Heart right ventricle (tissue), 16 donors: ENCODE results near the gene KCNK16. TPM values are rescaled to one million over a fixed set of nuclear protein-coding genes. Genes with fewer than 3 reads are reported as not detected.

Source experiments
- ATAC-seq, 8 donors: fragments of 200-7000 bp; cut with Tn5 transposase; one replicate each; pipeline ENCODE4 v1.9.1; 2020; ENCODE audit warnings: mild to moderate bottlenecking in 8 of 8, moderate library complexity in 8 of 8, moderate number of reproducible peaks in 1 of 8
- DNase-seq, 2 donors: peaks; one replicate each; pipeline ENCODE4 v3.0.0-alpha.2; 2020
- H3K27ac ChIP-seq, 10 donors: fragments of 200-600 bp; sonication (generic) in 2 of 10; one replicate each; pipeline versions ENCODE4 v1.5.0 to v1.8.0; 2020 to 2022; ENCODE audit warnings: mild to moderate bottlenecking in 3 of 10
- H3K27me3 ChIP-seq, 7 donors: fragments of 200-600 bp; one replicate each; pipeline ENCODE4 v1.8.0; 2021 to 2022; ENCODE audit warnings: mild to moderate bottlenecking in 2 of 7
- H3K36me3 ChIP-seq, 9 donors: fragments of 200-600 bp; sonication (generic) in 1 of 9; one replicate each; pipeline versions ENCODE4 v1.5.0 to v1.8.0; 2020 to 2022; ENCODE audit warnings: mild to moderate bottlenecking in 2 of 9
- H3K4me1 ChIP-seq, 9 donors: fragments of 200-600 bp; sonication (generic) in 1 of 9; one replicate each; pipeline versions ENCODE4 v1.5.0 to v1.8.0; 2020 to 2022; ENCODE audit warnings: mild to moderate bottlenecking in 4 of 9
- H3K4me3 ChIP-seq, 10 donors: fragments of 200-600 bp; sonication (generic) in 2 of 10; one replicate each; pipeline versions ENCODE4 v1.5.0 to v1.8.0; 2020 to 2022; ENCODE audit warnings: mild to moderate bottlenecking in 7 of 10, moderate library complexity in 2 of 10
- H3K9me3 ChIP-seq, 11 donors: fragments of 200-600 bp in 10 of 11; sonication (generic) in 2 of 11; one replicate each; pipeline versions ENCODE4 v1.5.0 to v1.8.0; 2013 to 2022; ENCODE audit warnings: mild to moderate bottlenecking in 2 of 11, control low read depth in 1 of 11, moderate library complexity in 1 of 11
- CTCF ChIP-seq, 9 donors: fragments of 200-600 bp; sonication (generic) in 2 of 9; IDR thresholded peaks; one replicate each; pipeline versions ENCODE4 v1.5.0 to v1.8.0; 2021 to 2022; ENCODE audit warnings: antibody characterized with exemption in 9 of 9, mild to moderate bottlenecking in 5 of 9, moderate library complexity in 1 of 9
- WGBS, 2 donors: extraction: QIAGEN DNeasy Blood & Tissue Kit; methylation state at CpG; one replicate each; pipeline ENCODE4 v1.1.7; 2013; ENCODE audit warnings: inconsistent platforms in 1 of 2; 5-methylcytosine and 5-hydroxymethylcytosine counted together
- intact Hi-C, 10 donors: fragments of 100-400 bp; cut with DNase I; formaldehyde crosslinking; loops; one replicate each; pipeline versions ENCODE4 v1.11.1 to v1.14.2; 2022
- polyA plus RNA-seq, 2 donors: library from polyadenylated mRNA; stranded (reverse); fragments of 200-250 nt; gene quantifications; one replicate each; pipeline ENCODE4 v1.2.3, GENCODE V29; 2013
- total RNA-seq, 10 donors: library from RNA; stranded (reverse); fragmentation: NEBNext Ultra II Directional in 3 of 10; extraction: Animal tissue kit (Norgen Biotek cat#: 25700) in 3 of 10; gene quantifications; one replicate each; pipeline versions ENCODE4 v1.2.1 to v1.2.4, GENCODE V29; 2021 to 2023
- donor health status: Arrhythmogenic right ventricular cardiomyopathy.
- donor health status: ischemic (EF 13 %, LVEDD 7.1; RV severe dilation, severe dysfunction).
- donor health status: healthy with polysubstance abuse.
- donor health status: DM: no; HTN: yes; CAD: no.
- donor health status: DM: no; HTN: no; CAD: no.
- donor health status: ischemic (EF 25% LVEDD 6.9; RV normal size, moderate dysfunction).
- donor health status: ischemic (EF 25% LVEDD 5.7; RV mildly dilated, moderate dysfunction).
- donor health status: healthy.
- donor health status: DM: yes; HTN: yes; CAD: no.
- donor health status: Ischemic cardiomyopathy.
- donor health status: ischemic (EF 35%, LVEDD 5.7; RV mildly dilated, moderate dysfunction).
- donor health status: nonischemic (EF 11% LVEDD 7.7; RV severe dilation, severe dysfunction).
- donor health status: DM: yes; HTN: yes; CAD: no.
- donor health status: PGD.
- donor health status: ischemic (EF 29% LVEDD 5.4; RV normal size, mild dysfunction).
- donor health status: nonischemic (EF 23%, LVEDD 6.1; RV moderate dilation, normal function).

The KCNK16 gene
- total and polyA plus RNA-seq, 12 donors = not detected

GRCh38 chr6:39341352-39341751 is 18.9 kb upstream of the KCNK16 start:
- WGBS, 2 donors = 80 to 88% methylated on average over 3 of the region's 3 CpGs
- Histone ChIP-seq H3K4me3 (no peak overlapping the region), H3K9me3 (no peaks in the 10 kb centered on the region), H3K36me3 (no peaks in the 10 kb centered on the region), H3K4me1 (peaks cover 3 to 19% (median 10%) of the 10 kb centered on the region in 9 donors), H3K27me3 (peaks cover 0 to 20% (median 9%) of the 10 kb centered on the region in 7 donors), H3K27ac (no peak overlapping the region)
- no peak for TF ChIP-seq CTCF (IDR thresholded peaks at IDR 0.05)
- DNase-seq (no peak), ATAC-seq (no peak)
- intact Hi-C loops = loop anchor here in 2 of 10 donors (10.0 kb wide), 2 partner anchors 963 to 1683 kb away; no protein-coding TSS in a partner anchor

DNA sequence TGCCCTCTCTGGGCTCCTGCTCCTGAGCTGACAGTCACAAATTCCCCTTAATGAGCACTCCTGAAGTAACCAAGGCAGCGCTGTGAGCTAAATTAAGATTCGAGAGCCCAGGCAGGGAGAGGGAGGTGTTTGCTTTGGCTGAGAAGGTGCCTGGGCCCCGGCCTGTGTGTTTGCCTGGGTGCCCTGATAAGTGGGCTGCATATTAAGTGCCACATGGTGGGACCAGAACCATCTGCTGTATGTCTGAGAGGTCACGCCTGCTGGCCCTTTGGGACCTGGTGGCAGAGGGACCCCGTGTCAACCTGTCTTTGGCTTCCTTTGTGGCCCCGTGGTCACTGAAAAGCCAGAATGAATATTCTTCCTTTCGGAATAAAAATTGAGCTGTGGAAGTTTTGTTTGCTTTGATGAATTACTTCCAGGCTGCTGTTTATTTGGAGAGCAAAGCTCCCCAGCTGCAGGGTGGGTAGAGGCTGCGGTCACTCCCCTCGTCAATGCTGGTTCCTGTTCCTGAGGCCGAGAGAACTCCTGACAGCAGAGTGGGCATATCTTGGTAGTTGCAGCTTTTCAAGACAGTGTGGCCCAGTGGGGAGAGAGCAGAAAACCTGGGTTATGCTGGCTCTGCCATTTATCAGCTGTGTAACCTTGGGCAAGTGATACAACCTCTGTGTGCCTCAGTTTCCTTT is 17.5 kb upstream of the KCNK16 start:
- no peaks in the 10 kb centered on the region for H3K9me3 ChIP-seq
- H3K27ac ChIP-seq = peak overlapping the region in 1 of 10 donors; percentile 2
- H3K27me3 ChIP-seq = peaks cover 0 to 20% (median 9%) of the 10 kb centered on the region in 7 donors
- no peaks in the 10 kb centered on the region for H3K36me3 ChIP-seq
- H3K4me1 ChIP-seq = peaks cover 3 to 23% (median 10%) of the 10 kb centered on the region in 9 donors
- no peak for TF ChIP-seq CTCF (IDR thresholded peaks at IDR 0.05)
- no peak overlapping the region for H3K4me3 ChIP-seq
- 48 to 57% methylated on average over 10 of the region's 10 CpGs for WGBS, 2 donors
- ATAC-seq (peak; percentile 17 to 80 (median 62)), DNase-seq (no peak)
- intact Hi-C loops = loop anchor here in 2 of 10 donors (10.0 kb wide), 2 partner anchors 965 to 1685 kb away; no protein-coding TSS in a partner anchor

GRCh38 chr6:39339096-39339867 is 16.8 kb upstream of the KCNK16 start:
- 56 to 60% methylated on average over 9 of the region's 9 CpGs for WGBS, 2 donors
- peak overlapping the region in 1 of 10 donors; percentile 2 for H3K27ac ChIP-seq
- intact Hi-C loops = no loop called here

More at GRCh38 chr6:39339096-39339867, 16.8 kb upstream of the KCNK16 start:
- TF ChIP-seq CTCF (IDR thresholded peaks at IDR 0.05) = no peak
- ATAC-seq (no peak), DNase-seq (no peak)
- Histone ChIP-seq H3K27me3 (peaks cover 0 to 20% (median 9%) of the 10 kb centered on the region in 7 donors), H3K36me3 (no peaks in the 10 kb centered on the region), H3K9me3 (no peaks in the 10 kb centered on the region), H3K4me1 (peaks cover 3 to 23% (median 10%) of the 10 kb centered on the region in 9 donors), H3K4me3 (no peak overlapping the region)
